Hematopoietic multipotent progenitor cell treated with erythropoietin and hydrocortisone succinate and interleukin-3 and kit ligand, for 17 days (in vitro differentiated cells): ENCODE results near the gene TCF7L1.
"Not testable (repeated sequence)": the region's sequence is repeated elsewhere in the genome, so short reads cannot be mapped to it uniquely, and the experiment has no call there.

Source experiments
- DNase-seq: peaks from one replicate; pipeline ENCODE4 v3.0.0-alpha.2; 2015; ENCODE audit warnings: low spot score

Gene TCF7L1

GRCh38 chr2:85131116-85131515, 2.1 kb upstream of the TCF7L1 start:
- no peak for DNase-seq

- DNase-seq = no peak
These were observed 795 bp upstream of the TCF7L1 start for GRCh38 chr2:85132397-85132796.

- no peak for DNase-seq
These were observed 611 bp downstream of the TCF7L1 start for GRCh38 chr2:85133751-85134254.

GRCh38 chr2:85134255-85134895, 1.2 kb downstream of the TCF7L1 start:
- DNase-seq = no peak

- DNase-seq = no peak
These were observed 1.9 kb downstream of the TCF7L1 start for GRCh38 chr2:85134896-85135659.

GRCh38 chr2:85135660-85135914, 2.4 kb downstream of the TCF7L1 start:
- no peak for DNase-seq

- DNase-seq = no peak
These were observed 4.0 kb downstream of the TCF7L1 start for GRCh38 chr2:85137156-85137555.

- DNase-seq = no peak
These were observed 10.4 kb downstream of the TCF7L1 start for GRCh38 chr2:85143463-85144082.

- no peak for DNase-seq
These were observed 12.1 kb downstream of the TCF7L1 start for GRCh38 chr2:85145116-85145820.

GRCh38 chr2:85148190-85148589, 15.0 kb downstream of the TCF7L1 start:
- no peak for DNase-seq

- no peak for DNase-seq
These were observed 17.8 kb downstream of the TCF7L1 start for GRCh38 chr2:85151026-85151425.

- DNase-seq = no peak
These were observed 19.7 kb downstream of the TCF7L1 start for GRCh38 chr2:85152895-85153294.

GRCh38 chr2:85154048-85154753, 21.0 kb downstream of the TCF7L1 start:
- DNase-seq = no peak

GRCh38 chr2:85155082-85155481, 21.9 kb downstream of the TCF7L1 start:
- not testable (repeated sequence) for DNase-seq

- DNase-seq = no peak
These were observed 23.0 kb downstream of the TCF7L1 start for GRCh38 chr2:85156153-85156552.

- DNase-seq = no peak
These were observed 23.4 kb downstream of the TCF7L1 start for GRCh38 chr2:85156619-85157018.

GRCh38 chr2:85157345-85157744, 24.2 kb downstream of the TCF7L1 start:
- no peak for DNase-seq

- DNase-seq = no peak
These were observed 25.5 kb downstream of the TCF7L1 start for GRCh38 chr2:85158559-85159273.

- no peak for DNase-seq
These were observed 26.4 kb downstream of the TCF7L1 start for GRCh38 chr2:85159589-85159988.

GRCh38 chr2:85160966-85161960, 28.1 kb downstream of the TCF7L1 start:
- no peak for DNase-seq
